ENCODE measurements around the gene LDLRAD4. TPM values are rescaled to one million over a fixed set of nuclear protein-coding genes. Genes with fewer than 3 reads are reported as not detected.

The LDLRAD4 gene
- total and polyA plus RNA-seq, 2 experiments from 2014 or later, result 0.73 to 1.9 TPM

DNA sequence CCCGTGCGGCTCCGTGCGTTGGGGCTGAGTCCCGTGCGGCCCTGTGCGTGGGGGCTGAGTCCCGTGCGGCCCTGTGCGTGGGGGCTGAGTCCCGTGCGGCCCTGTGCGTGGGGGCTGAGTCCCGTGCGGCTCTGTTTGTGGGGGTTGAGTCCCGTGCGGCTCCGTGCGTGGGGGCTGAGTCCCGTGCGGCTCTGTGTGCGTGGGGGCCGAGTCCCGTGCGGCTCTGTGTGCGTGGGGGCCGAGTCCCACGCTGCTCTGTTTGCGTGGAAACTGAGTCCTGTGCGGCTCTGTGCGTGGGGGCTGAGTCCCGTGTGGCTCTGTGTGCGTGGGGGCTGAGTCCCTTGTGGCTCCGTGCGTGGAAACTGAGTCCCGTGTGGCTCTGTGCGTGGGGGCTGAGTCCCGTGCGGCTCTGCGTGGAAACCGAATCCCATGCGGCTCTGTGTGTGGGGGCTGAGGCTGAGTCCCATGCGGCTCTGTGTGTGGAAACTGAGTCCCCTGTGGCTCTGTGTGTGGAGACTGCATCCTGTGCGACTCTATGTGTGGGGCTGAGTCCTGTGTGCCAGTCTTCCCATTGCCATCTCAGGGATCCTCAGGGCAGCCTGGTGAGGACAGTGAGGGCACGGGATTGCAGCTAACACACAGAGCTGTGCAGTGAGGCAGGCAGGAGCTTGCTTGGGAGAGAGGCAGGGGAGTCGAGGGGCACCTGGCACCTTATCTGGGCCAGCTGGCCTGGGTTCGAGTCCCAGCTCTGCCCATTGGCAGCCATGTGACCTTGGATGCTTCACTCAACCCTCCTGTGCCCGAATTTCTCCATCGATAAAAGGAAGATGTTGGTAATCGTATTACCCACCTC is 44.5 kb downstream of the LDLRAD4 start (continued):
- TF ChIP-seq, protein P1, sequence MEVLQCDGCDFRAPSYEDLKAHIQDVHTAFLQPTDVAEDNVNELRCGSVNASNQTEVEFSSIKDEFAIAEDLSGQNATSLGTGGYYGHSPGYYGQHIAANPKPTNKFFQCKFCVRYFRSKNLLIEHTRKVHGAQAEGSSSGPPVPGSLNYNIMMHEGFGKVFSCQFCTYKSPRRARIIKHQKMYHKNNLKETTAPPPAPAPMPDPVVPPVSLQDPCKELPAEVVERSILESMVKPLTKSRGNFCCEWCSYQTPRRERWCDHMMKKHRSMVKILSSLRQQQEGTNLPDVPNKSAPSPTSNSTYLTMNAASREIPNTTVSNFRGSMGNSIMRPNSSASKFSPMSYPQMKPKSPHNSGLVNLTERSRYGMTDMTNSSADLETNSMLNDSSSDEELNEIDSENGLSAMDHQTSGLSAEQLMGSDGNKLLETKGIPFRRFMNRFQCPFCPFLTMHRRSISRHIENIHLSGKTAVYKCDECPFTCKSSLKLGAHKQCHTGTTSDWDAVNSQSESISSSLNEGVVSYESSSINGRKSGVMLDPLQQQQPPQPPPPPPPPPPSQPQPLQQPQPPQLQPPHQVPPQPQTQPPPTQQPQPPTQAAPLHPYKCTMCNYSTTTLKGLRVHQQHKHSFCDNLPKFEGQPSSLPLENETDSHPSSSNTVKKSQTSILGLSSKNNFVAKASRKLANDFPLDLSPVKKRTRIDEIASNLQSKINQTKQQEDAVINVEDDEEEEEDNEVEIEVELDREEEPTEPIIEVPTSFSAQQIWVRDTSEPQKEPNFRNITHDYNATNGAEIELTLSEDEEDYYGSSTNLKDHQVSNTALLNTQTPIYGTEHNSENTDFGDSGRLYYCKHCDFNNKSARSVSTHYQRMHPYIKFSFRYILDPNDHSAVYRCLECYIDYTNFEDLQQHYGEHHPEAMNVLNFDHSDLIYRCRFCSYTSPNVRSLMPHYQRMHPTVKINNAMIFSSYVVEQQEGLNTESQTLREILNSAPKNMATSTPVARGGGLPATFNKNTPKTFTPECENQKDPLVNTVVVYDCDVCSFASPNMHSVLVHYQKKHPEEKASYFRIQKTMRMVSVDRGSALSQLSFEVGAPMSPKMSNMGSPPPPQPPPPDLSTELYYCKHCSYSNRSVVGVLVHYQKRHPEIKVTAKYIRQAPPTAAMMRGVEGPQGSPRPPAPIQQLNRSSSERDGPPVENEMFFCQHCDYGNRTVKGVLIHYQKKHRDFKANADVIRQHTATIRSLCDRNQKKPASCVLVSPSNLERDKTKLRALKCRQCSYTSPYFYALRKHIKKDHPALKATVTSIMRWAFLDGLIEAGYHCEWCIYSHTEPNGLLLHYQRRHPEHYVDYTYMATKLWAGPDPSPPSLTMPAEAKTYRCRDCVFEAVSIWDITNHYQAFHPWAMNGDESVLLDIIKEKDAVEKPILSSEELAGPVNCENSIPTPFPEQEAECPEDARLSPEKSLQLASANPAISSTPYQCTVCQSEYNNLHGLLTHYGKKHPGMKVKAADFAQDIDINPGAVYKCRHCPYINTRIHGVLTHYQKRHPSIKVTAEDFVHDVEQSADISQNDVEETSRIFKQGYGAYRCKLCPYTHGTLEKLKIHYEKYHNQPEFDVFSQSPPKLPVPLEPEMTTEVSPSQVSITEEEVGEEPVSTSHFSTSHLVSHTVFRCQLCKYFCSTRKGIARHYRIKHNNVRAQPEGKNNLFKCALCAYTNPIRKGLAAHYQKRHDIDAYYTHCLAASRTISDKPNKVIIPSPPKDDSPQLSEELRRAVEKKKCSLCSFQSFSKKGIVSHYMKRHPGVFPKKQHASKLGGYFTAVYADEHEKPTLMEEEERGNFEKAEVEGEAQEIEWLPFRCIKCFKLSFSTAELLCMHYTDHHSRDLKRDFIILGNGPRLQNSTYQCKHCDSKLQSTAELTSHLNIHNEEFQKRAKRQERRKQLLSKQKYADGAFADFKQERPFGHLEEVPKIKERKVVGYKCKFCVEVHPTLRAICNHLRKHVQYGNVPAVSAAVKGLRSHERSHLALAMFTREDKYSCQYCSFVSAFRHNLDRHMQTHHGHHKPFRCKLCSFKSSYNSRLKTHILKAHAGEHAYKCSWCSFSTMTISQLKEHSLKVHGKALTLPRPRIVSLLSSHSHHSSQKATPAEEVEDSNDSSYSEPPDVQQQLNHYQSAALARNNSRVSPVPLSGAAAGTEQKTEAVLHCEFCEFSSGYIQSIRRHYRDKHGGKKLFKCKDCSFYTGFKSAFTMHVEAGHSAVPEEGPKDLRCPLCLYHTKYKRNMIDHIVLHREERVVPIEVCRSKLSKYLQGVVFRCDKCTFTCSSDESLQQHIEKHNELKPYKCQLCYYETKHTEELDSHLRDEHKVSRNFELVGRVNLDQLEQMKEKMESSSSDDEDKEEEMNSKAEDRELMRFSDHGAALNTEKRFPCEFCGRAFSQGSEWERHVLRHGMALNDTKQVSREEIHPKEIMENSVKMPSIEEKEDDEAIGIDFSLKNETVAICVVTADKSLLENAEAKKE (CRISPR knock-in tag; IDR thresholded peaks at IDR 0.05), result no peak

- Mint-ChIP-seq H3K4me1 (peaks cover 19% of the 10 kb centered on the region), H3K27me3 (ENCODE audit: insufficient read depth, low read depth, poor library complexity) (peaks cover 7% of the 10 kb centered on the region), H3K36me3 (ENCODE audit: low read depth) (no peaks in the 10 kb centered on the region; the same call in 2 of the 3 replicates), H3K9me3 (no peaks in the 10 kb centered on the region), H3K4me3 (no peak overlapping the region), H3K27ac (no peak overlapping the region)
- no peak for TF ChIP-seq JUNB (IDR thresholded peaks at IDR 0.05; ENCODE audit: unreplicated experiment)
- no peak for TF ChIP-seq EZH2phosphoT487 (IDR thresholded peaks at IDR 0.05; ENCODE audit: unreplicated experiment)
- Histone ChIP-seq H4K20me1 (replicated peaks; ENCODE audit: insufficient read depth) (no peaks in the 10 kb centered on the region), H3K36me3 (ENCODE audit: insufficient read depth) (no peaks in the 10 kb centered on the region), H3K4me3 (no peak overlapping the region), H3F3A (replicated peaks; ENCODE audit: low read depth) (0 out of 2 replicates have a peak, but pooled peaks cover 3% of the 10 kb centered on the region), H2AFZ (no peak overlapping the region), H3K79me2 (replicated peaks; ENCODE audit: insufficient read depth) (no peaks in the 10 kb centered on the region), H3K4me2 (no peak overlapping the region), H3K4me1 (ENCODE audit: insufficient read depth) (no peaks in the 10 kb centered on the region), H3K9me2 (ENCODE audit: insufficient read depth) (no peaks in the 10 kb centered on the region), H3K27me3 (ENCODE audit: insufficient read depth) (no peaks in the 10 kb centered on the region), H3K27ac (ENCODE audit: low read depth) (no peak overlapping the region)
- no peak for DNase-seq (ENCODE audit: low spot score)
- ATAC-seq, result no peak
These were observed 45.8 kb downstream of the LDLRAD4 start for GRCh38 chr18:13264091-13265007.

Data from GM23338 (cell line).